Coronary artery (tissue), 2 donors: ENCODE results near the gene ADAMTS4.
A peak's percentile ranks its signal among the peaks of the same experiment; 100 is the strongest.

Experiments
- DNase-seq: peaks from one replicate; pipeline ENCODE4 v3.0.0-alpha.2; 2017; ENCODE audit warnings: low spot score
- H3K27ac ChIP-seq, 2 donors: fragments of 200-600 bp; sonication (generic); one replicate each; pipeline ENCODE4 v1.5.1; 2016 to 2019
- H3K4me3 ChIP-seq: fragments of 200-600 bp; sonication (generic); 2 replicates; pipeline ENCODE4 v1.5.1; 2016; ENCODE audit warnings: mild to moderate bottlenecking, moderate library complexity
- CTCF ChIP-seq: fragments of 200-600 bp; sonication (generic); IDR thresholded peaks from one replicate; pipeline ENCODE4 v1.5.1; 2019; ENCODE audit warnings: antibody characterized with exemption

The ADAMTS4 gene

GRCh38 chr1:161172776-161173376 is 26.0 kb downstream of the ADAMTS4 start:
- Histone ChIP-seq H3K4me3 (no peak overlapping the region), H3K27ac (peak overlapping the region in 1 of 2 donors; percentile 59)
- TF ChIP-seq CTCF: no peak
- DNase-seq: no peak

- Histone ChIP-seq H3K4me3 (no peak overlapping the region), H3K27ac (no peak overlapping the region)
- no peak for TF ChIP-seq CTCF
- no peak for DNase-seq
Measured at GRCh38 chr1:161172349-161172748, 26.5 kb downstream of the ADAMTS4 start.

GRCh38 chr1:161171696-161172095 is 27.2 kb downstream of the ADAMTS4 start:
- TF ChIP-seq CTCF: no peak
- H3K4me3 ChIP-seq: no peak overlapping the region
- DNase-seq: no peak
- no peak overlapping the region for H3K27ac ChIP-seq

GRCh38 chr1:161171191-161171590 is 27.7 kb downstream of the ADAMTS4 start:
- no peak for TF ChIP-seq CTCF
- no peak for DNase-seq
- Histone ChIP-seq H3K4me3 (no peak overlapping the region), H3K27ac (no peak overlapping the region)

GRCh38 chr1:161168906-161169305 is 29.9 kb downstream of the ADAMTS4 start:
- no peak for TF ChIP-seq CTCF
- peak; percentile 54 for DNase-seq
- H3K4me3 ChIP-seq: no peak overlapping the region
- H3K27ac ChIP-seq: no peak overlapping the region

GRCh38 chr1:161166669-161167548 is 31.9 kb downstream of the ADAMTS4 start:
- H3K27ac ChIP-seq: peak overlapping the region; percentile 76 to 92
- peak overlapping the region; percentile 82 for H3K4me3 ChIP-seq
- TF ChIP-seq CTCF: no peak
- peak; percentile 73 for DNase-seq
